Fibroblast of lung (primary cell): ENCODE results near the gene NRCAM. TPM values are rescaled to one million over a fixed set of nuclear protein-coding genes. Genes with fewer than 3 reads are reported as not detected.

Experiments used
- DNase-seq, 2 donors: peaks; one replicate each; pipeline versions ENCODE4 v3.0.0 to v3.0.0-alpha.2; 2010; ENCODE audit warnings: low read depth in 2 of 2
- H2AFZ ChIP-seq: 2 replicates; pipeline ENCODE4 v1.5.1; 2012; ENCODE audit warnings: low read length, control low read depth, inconsistent platforms
- H3K27ac ChIP-seq: 2 replicates; pipeline ENCODE4 v1.5.1; 2011; ENCODE audit warnings: low read length, control low read depth; ENCODE audit not compliant: insufficient read depth
- H3K27me3 ChIP-seq: 2 replicates; pipeline ENCODE4 v1.5.1; 2011; ENCODE audit warnings: mild to moderate bottlenecking, low read length; ENCODE audit not compliant: control insufficient read depth, insufficient read depth
- H3K36me3 ChIP-seq: 2 replicates; pipeline ENCODE4 v1.5.1; 2011; ENCODE audit warnings: low read length; ENCODE audit not compliant: control insufficient read depth, insufficient read depth
- H3K4me1 ChIP-seq: 2 replicates; pipeline ENCODE4 v1.5.1; 2011; ENCODE audit warnings: low read length; ENCODE audit not compliant: control insufficient read depth, insufficient read depth; ENCODE audit errors: extremely low read depth
- H3K4me2 ChIP-seq: 2 replicates; pipeline ENCODE4 v1.5.1; 2011; ENCODE audit warnings: low read length, control low read depth; ENCODE audit not compliant: insufficient read depth; ENCODE audit errors: extremely low read depth
- H3K4me3 ChIP-seq, 4 experiments: fragments of 200-600 bp in 1 of 4; sonication (generic) in 1 of 4; replicated peaks in 1 of 4; 2 replicates each; pipeline ENCODE4 v1.5.1; 2011 to 2016; ENCODE audit warnings: low read length in 4 of 4, low read depth in 3 of 4, mild to moderate bottlenecking in 3 of 4, control low read depth in 2 of 4, inconsistent platforms in 1 of 4, mixed read lengths in 1 of 4; ENCODE audit not compliant: insufficient read depth in 1 of 4; ENCODE audit errors: control extremely low read depth in 1 of 4
- H3K79me2 ChIP-seq: 2 replicates; pipeline ENCODE4 v1.5.1; 2012; ENCODE audit warnings: mild to moderate bottlenecking, low read length, inconsistent platforms; ENCODE audit not compliant: control insufficient read depth, insufficient read depth
- H3K9ac ChIP-seq: 2 replicates; pipeline ENCODE4 v1.5.1; 2011; ENCODE audit warnings: mild to moderate bottlenecking, low read length, control low read depth; ENCODE audit not compliant: insufficient read depth
- H3K9me3 ChIP-seq: 2 replicates; pipeline ENCODE4 v1.5.1; 2012; ENCODE audit warnings: low read depth, low read length; ENCODE audit not compliant: control insufficient read depth, insufficient read depth
- H4K20me1 ChIP-seq: 2 replicates; pipeline ENCODE4 v1.5.1; 2011; ENCODE audit warnings: low read length; ENCODE audit not compliant: control insufficient read depth, insufficient read depth; ENCODE audit errors: extremely low read depth
- EZH2 ChIP-seq: IDR thresholded peaks from 2 replicates; pipeline ENCODE4 v1.5.1; 2012; ENCODE audit warnings: low read length, control low read depth, mild to moderate bottlenecking; ENCODE audit errors: missing control alignments
- polyA plus RNA-seq, 2 donors: library from polyadenylated mRNA; depleted of rRNA in 1 of 2; stranded (reverse) in 1 of 2; unstranded in 1 of 2; fragments of >200 nt; gene quantifications; 2 replicates each; pipeline ENCODE4 v1.2.1, GENCODE V29; 2011 to 2012; ENCODE audit warnings: missing spikeins in 1 of 2
- total RNA-seq: library from RNA; depleted of rRNA; stranded (reverse); fragments of >200 nt; gene quantifications from 2 replicates; pipeline ENCODE4 v1.2.1, GENCODE V29; 2014
- TF ChIP-seq, protein P1 (sequence below), 2 donors: IDR thresholded peaks in 1 of 2; conservative IDR thresholded peaks in 1 of 2; 1 replicate in 1 of 2; 2 replicates in 1 of 2; pipeline ENCODE4 v1.5.1; 2011 to 2012; ENCODE audit warnings: low read length in 2 of 2, control low read depth in 1 of 2, inconsistent platforms in 1 of 2, low read depth in 1 of 2, mild to moderate bottlenecking in 1 of 2

NRCAM gene
- total and polyA plus RNA-seq, 2 donors (not counting 1 experiment from before 2014, with no cell fraction given), result 2.1 to 2.2 TPM

DNA sequence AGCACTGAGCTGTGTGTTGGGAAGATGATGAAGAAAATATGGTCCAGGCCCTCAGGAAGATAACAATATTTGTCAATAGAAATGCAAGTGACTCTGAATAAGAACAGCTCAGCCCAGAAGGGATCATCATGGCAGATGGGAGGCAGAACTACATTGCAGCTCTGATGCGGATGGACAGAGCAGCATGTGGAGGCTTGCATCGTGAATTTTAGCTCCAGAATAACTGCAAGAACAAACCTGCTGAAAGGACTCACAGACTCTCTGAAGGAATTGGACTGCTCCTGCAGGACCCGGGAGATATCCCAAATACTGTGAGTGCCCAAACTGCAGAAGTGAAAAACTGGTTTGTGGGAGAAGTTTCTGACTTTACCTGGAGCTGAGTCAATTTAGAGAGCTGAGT is 245.4 kb downstream of the NRCAM start:
- Histone ChIP-seq H4K20me1 (no peaks in the 10 kb centered on the region), H2AFZ (no peak overlapping the region), H3K79me2 (no peaks in the 10 kb centered on the region), H3K4me3 (no peak overlapping the region), H3K9me3 (no peaks in the 10 kb centered on the region), H3K4me2 (no peak overlapping the region), H3K27me3 (no peaks in the 10 kb centered on the region), H3K4me1 (peaks cover 5% of the 10 kb centered on the region), H3K9ac (no peak overlapping the region), H3K36me3 (no peaks in the 10 kb centered on the region), H3K27ac (no peak overlapping the region)
- DNase-seq, result no peak
- TF ChIP-seq, protein P1, sequence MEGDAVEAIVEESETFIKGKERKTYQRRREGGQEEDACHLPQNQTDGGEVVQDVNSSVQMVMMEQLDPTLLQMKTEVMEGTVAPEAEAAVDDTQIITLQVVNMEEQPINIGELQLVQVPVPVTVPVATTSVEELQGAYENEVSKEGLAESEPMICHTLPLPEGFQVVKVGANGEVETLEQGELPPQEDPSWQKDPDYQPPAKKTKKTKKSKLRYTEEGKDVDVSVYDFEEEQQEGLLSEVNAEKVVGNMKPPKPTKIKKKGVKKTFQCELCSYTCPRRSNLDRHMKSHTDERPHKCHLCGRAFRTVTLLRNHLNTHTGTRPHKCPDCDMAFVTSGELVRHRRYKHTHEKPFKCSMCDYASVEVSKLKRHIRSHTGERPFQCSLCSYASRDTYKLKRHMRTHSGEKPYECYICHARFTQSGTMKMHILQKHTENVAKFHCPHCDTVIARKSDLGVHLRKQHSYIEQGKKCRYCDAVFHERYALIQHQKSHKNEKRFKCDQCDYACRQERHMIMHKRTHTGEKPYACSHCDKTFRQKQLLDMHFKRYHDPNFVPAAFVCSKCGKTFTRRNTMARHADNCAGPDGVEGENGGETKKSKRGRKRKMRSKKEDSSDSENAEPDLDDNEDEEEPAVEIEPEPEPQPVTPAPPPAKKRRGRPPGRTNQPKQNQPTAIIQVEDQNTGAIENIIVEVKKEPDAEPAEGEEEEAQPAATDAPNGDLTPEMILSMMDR (conservative IDR thresholded peaks at IDR 0.05 in 1 of 2, IDR thresholded peaks at IDR 0.05 in 1 of 2; ENCODE audit: low read depth in 1 of 2, low read length in 2 of 2), result no peak
- TF ChIP-seq EZH2, result no peak

DNA sequence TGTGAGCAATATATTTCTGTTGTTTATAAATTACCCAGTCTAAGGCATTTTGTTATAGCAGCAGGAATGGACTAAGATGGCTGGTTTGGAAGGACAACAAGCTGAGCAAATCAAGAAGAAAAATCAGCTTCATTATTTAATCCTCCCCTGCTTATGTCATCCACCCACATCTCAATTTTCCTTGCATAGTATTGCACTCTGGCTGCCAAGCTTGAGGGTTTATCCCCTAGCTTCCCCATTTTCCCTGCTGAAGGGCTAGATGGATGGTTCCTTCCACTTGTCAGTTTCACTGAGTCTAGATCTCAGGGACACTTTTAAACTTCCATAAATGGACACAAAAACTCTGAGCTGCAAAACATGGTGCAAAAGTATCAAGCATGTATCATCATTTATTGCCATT is 250.9 kb downstream of the NRCAM start:
- Histone ChIP-seq H3K4me3 (no peak overlapping the region), H4K20me1 (no peaks in the 10 kb centered on the region), H3K36me3 (no peaks in the 10 kb centered on the region), H3K4me1 (no peaks in the 10 kb centered on the region), H3K79me2 (no peaks in the 10 kb centered on the region), H3K9ac (no peak overlapping the region), H3K4me2 (no peak overlapping the region), H3K27ac (no peak overlapping the region), H3K9me3 (no peaks in the 10 kb centered on the region), H3K27me3 (no peaks in the 10 kb centered on the region), H2AFZ (no peak overlapping the region)
- DNase-seq, result no peak
- TF ChIP-seq EZH2, result no peak
- TF ChIP-seq, protein P1 (conservative IDR thresholded peaks at IDR 0.05 in 1 of 2, IDR thresholded peaks at IDR 0.05 in 1 of 2; ENCODE audit: low read depth in 1 of 2, low read length in 2 of 2), result no peak

DNA sequence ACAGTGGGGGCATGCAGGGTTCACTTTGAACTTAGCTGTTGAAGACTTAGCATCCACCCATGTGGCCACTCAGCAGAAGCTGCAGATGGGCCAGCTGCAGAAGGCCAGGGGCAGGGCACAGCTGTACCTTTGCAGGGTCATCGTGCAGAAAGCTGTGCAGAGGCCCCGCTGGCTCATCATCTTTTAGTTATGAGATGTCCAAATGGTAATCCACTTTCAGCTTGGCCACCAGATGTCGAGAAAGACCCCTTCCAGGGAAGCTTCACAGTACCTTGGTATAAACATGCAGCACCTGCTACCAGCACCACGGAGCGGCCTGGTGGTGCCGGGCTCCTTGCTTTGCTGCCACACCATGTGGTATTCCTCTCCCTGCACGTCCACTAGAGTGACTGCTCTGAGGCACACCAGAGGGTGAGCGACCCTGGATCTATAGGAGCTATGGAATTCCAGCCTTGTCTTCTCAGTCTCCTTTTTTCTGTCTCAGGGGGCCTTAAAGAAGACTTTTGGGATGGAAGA is 251.9 kb downstream of the NRCAM start:
- no peaks in the 10 kb centered on the region for H3K9me3 ChIP-seq

More for the DNA sequence above, 251.9 kb downstream of the NRCAM start:
- DNase-seq, result no peak
- H4K20me1 ChIP-seq, result no peaks in the 10 kb centered on the region
- no peaks in the 10 kb centered on the region for H3K36me3 ChIP-seq
- H3K4me3 ChIP-seq, result no peak overlapping the region
- no peaks in the 10 kb centered on the region for H3K27me3 ChIP-seq
- H3K79me2 ChIP-seq, result no peaks in the 10 kb centered on the region
- no peak overlapping the region for H3K4me2 ChIP-seq
- no peak overlapping the region for H3K27ac ChIP-seq
- TF ChIP-seq, protein P1 (conservative IDR thresholded peaks at IDR 0.05 in 1 of 2, IDR thresholded peaks at IDR 0.05 in 1 of 2; ENCODE audit: low read depth in 1 of 2, low read length in 2 of 2), result no peak
- TF ChIP-seq EZH2, result no peak
- H2AFZ ChIP-seq, result no peak overlapping the region
- H3K9ac ChIP-seq, result no peak overlapping the region
- no peaks in the 10 kb centered on the region for H3K4me1 ChIP-seq
